ENCODE measurements around the gene RSL1D1.

DNA sequence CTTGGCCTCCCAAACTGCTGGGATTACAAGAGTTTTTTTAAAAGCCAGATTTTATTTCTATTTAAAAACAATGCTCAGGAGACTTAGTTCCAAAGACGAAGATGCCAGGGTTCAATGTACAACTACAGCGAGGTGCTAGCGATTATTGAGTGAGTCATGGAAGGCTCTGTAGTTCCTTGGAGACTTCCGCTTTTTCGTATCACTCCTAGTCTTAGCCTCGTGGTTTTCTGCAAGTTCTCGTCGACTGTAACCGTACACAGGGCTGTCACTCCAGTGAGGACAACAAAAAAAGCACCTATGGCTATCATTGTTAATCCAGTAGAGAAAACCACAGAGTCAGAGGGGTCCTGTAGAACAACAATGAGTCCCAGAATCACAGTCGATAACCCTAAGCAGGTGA lies 31.5 kb downstream of the RSL1D1 start:
- TF ChIP-seq, protein P1, sequence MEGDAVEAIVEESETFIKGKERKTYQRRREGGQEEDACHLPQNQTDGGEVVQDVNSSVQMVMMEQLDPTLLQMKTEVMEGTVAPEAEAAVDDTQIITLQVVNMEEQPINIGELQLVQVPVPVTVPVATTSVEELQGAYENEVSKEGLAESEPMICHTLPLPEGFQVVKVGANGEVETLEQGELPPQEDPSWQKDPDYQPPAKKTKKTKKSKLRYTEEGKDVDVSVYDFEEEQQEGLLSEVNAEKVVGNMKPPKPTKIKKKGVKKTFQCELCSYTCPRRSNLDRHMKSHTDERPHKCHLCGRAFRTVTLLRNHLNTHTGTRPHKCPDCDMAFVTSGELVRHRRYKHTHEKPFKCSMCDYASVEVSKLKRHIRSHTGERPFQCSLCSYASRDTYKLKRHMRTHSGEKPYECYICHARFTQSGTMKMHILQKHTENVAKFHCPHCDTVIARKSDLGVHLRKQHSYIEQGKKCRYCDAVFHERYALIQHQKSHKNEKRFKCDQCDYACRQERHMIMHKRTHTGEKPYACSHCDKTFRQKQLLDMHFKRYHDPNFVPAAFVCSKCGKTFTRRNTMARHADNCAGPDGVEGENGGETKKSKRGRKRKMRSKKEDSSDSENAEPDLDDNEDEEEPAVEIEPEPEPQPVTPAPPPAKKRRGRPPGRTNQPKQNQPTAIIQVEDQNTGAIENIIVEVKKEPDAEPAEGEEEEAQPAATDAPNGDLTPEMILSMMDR (IDR thresholded peaks at IDR 0.05; ENCODE audit: borderline replicate concordance, extremely low read depth, low read length, poor library complexity, severe bottlenecking): no peak
- TF ChIP-seq EZH2 (IDR thresholded peaks at IDR 0.05; ENCODE audit: borderline replicate concordance, low read depth, low read length, severe bottlenecking): no peak
